ENCODE measurements around the gene OFD1.
"Not testable (repeated sequence)": the region's sequence is repeated elsewhere in the genome, so short reads cannot be mapped to it uniquely, and the experiment has no call there.

OFD1 gene

GRCh38 chrX:13703135-13703534, 31.4 kb upstream of the OFD1 start:
- no peak for DNase-seq

GRCh38 chrX:13703589-13703988, 31.0 kb upstream of the OFD1 start:
- DNase-seq = no peak

GRCh38 chrX:13711141-13711540, 23.4 kb upstream of the OFD1 start:
- DNase-seq = no peak

- no peak for DNase-seq
Measured at GRCh38 chrX:13716455-13716854, 18.1 kb upstream of the OFD1 start.

GRCh38 chrX:13716905-13717304, 17.6 kb upstream of the OFD1 start:
- no peak for DNase-seq

- peak in 16 of 56 donors; percentile 0 to 32 (median 4) for DNase-seq
Measured at GRCh38 chrX:13717700-13718472, 16.7 kb upstream of the OFD1 start.

GRCh38 chrX:13719192-13719856, 15.2 kb upstream of the OFD1 start:
- no peak for DNase-seq

GRCh38 chrX:13721371-13721770, 13.2 kb upstream of the OFD1 start:
- DNase-seq = no peak

GRCh38 chrX:13721819-13722519, 12.6 kb upstream of the OFD1 start:
- DNase-seq = peak in 1 of 56 donors; percentile 7

GRCh38 chrX:13724878-13725277, 9.7 kb upstream of the OFD1 start:
- DNase-seq = peak in 8 of 56 donors; percentile 1 to 22 (median 6)

- not testable (repeated sequence) for DNase-seq
Measured at GRCh38 chrX:13726583-13726982, 8.0 kb upstream of the OFD1 start.

- DNase-seq = not testable (repeated sequence)
Measured at GRCh38 chrX:13730523-13730922, 4.0 kb upstream of the OFD1 start.

GRCh38 chrX:13732246-13733067, 2.1 kb upstream of the OFD1 start:
- DNase-seq = no peak

- DNase-seq = no peak
Measured at GRCh38 chrX:13733506-13733905, 1.0 kb upstream of the OFD1 start.

GRCh38 chrX:13741695-13742094, 7.1 kb downstream of the OFD1 start:
- DNase-seq = no peak

- DNase-seq = no peak
Measured at GRCh38 chrX:13742397-13743176, 8.0 kb downstream of the OFD1 start.

- peak in 12 of 56 donors; percentile 4 to 57 (median 12) for DNase-seq
Measured at GRCh38 chrX:13747836-13748235, 13.3 kb downstream of the OFD1 start.

GRCh38 chrX:13748486-13748885, 13.9 kb downstream of the OFD1 start:
- DNase-seq = no peak

- peak in 1 of 56 donors; percentile 12 for DNase-seq
Measured at GRCh38 chrX:13750204-13750603, 15.7 kb downstream of the OFD1 start.

GRCh38 chrX:13750812-13751211, 16.3 kb downstream of the OFD1 start:
- DNase-seq = no peak

GRCh38 chrX:13752141-13752540, 17.6 kb downstream of the OFD1 start:
- no peak for DNase-seq
